IMR-90 (cell line): ENCODE data around the gene CNTNAP1. TPM values are rescaled to one million over a fixed set of nuclear protein-coding genes. Genes with fewer than 3 reads are reported as not detected.

Source experiments
- ATAC-seq: fragments of 200-7000 bp; cut with Tn5 transposase; 2 replicates; pipeline ENCODE4 v1.9.1; 2020; ENCODE audit warnings: low read depth, mild to moderate bottlenecking, moderate library complexity
- BruUV-seq: library from RNA; stranded (reverse); fragments of 400-500 nt; replicated peaks from 2 replicates; lab custom pipeline; 2021; lab: Mats Ljungman, UMichigan
- CTCF ChIA-PET: fragments of 300-600 bp; formaldehyde crosslinking; extraction: SDS; loops from one replicate; lab custom pipeline; 2021; ENCODE audit warnings: antibody characterized with exemption; lab: Yijun Ruan, JAX
- POLR2A ChIA-PET: fragments of 300-600 bp; sonication (Branson Sonifier 250); formaldehyde crosslinking; loops from one replicate; lab custom pipeline; 2022; ENCODE audit warnings: antibody characterized with exemption; ENCODE audit not compliant: unreplicated experiment; lab: Charles Lee
- DNase-seq: peaks from one replicate; pipeline ENCODE4 v3.0.0; 2013
- H2AFZ ChIP-seq: replicated peaks from 2 replicates; pipeline ENCODE3; 2013; ENCODE audit warnings: low read length, mild to moderate bottlenecking; ENCODE audit not compliant: poor library complexity
- H2AK5ac ChIP-seq: 2 replicates; pipeline ENCODE4 v1.6.1; 2013; ENCODE audit warnings: low read depth, low read length, inconsistent platforms
- H2AK9ac ChIP-seq: replicated peaks from 2 replicates; pipeline ENCODE3; 2013; ENCODE audit warnings: mild to moderate bottlenecking, low read depth, low read length, moderate library complexity; ENCODE audit not compliant: poor library complexity
- H2BK120ac ChIP-seq: 2 replicates; pipeline ENCODE4 v1.6.1; 2013; ENCODE audit warnings: low read depth, low read length, inconsistent platforms
- H2BK15ac ChIP-seq: 3 replicates; pipeline ENCODE4 v1.6.1; 2013; ENCODE audit warnings: low read depth, low read length, inconsistent platforms
- H2BK20ac ChIP-seq: 2 replicates; pipeline ENCODE4 v1.6.1; 2013; ENCODE audit warnings: low read depth, mild to moderate bottlenecking, inconsistent platforms, low read length, moderate library complexity
- H2BK5ac ChIP-seq: 2 replicates; pipeline ENCODE4 v1.6.1; 2013; ENCODE audit warnings: mild to moderate bottlenecking, low read depth, low read length, inconsistent platforms; ENCODE audit not compliant: poor library complexity, severe bottlenecking
- H3K14ac ChIP-seq: replicated peaks from 2 replicates; pipeline ENCODE4 v1.6.1; 2013; ENCODE audit warnings: low read depth, low read length, inconsistent platforms
- H3K18ac ChIP-seq: 2 replicates; pipeline ENCODE4 v1.6.1; 2013; ENCODE audit warnings: low read depth, low read length, control low read depth
- H3K23ac ChIP-seq: 2 replicates; pipeline ENCODE4 v1.6.1; 2013; ENCODE audit warnings: low read depth, low read length, inconsistent platforms
- H3K27ac ChIP-seq: 2 replicates; pipeline ENCODE4 v1.5.1; 2013; ENCODE audit warnings: mild to moderate bottlenecking, control low read depth, low read length; ENCODE audit not compliant: insufficient read depth
- H3K27me3 ChIP-seq: 2 replicates; pipeline ENCODE4 v1.6.1; 2013; ENCODE audit warnings: low read length; ENCODE audit not compliant: control insufficient read depth, insufficient read depth
- H3K36me3 ChIP-seq: 2 replicates; pipeline ENCODE4 v1.6.1; 2013; ENCODE audit warnings: low read length, mixed read lengths; ENCODE audit not compliant: control insufficient read depth, insufficient read depth
- H3K4ac ChIP-seq: 2 replicates; pipeline ENCODE4 v1.6.1; 2013; ENCODE audit warnings: low read depth, low read length, inconsistent platforms
- H3K4me1 ChIP-seq: 2 replicates; pipeline ENCODE4 v1.6.1; 2013; ENCODE audit warnings: low read length, mixed read lengths; ENCODE audit not compliant: control insufficient read depth, insufficient read depth
- H3K4me2 ChIP-seq: 2 replicates; pipeline ENCODE4 v1.6.1; 2013; ENCODE audit warnings: low read depth, mild to moderate bottlenecking, control low read depth, low read length, moderate library complexity
- H3K4me3 ChIP-seq: 2 replicates; pipeline ENCODE4 v1.5.1; 2013; ENCODE audit warnings: low read depth, mild to moderate bottlenecking, control low read depth, low read length, moderate library complexity; ENCODE audit not compliant: insufficient read depth
- H3K56ac ChIP-seq: 2 replicates; pipeline ENCODE4 v1.6.1; 2013; ENCODE audit warnings: low read length, inconsistent platforms; ENCODE audit not compliant: insufficient read depth; ENCODE audit errors: extremely low read depth
- H3K79me1 ChIP-seq, 2 experiments: 2 replicates each; pipeline ENCODE4 v1.6.1; 2013; ENCODE audit warnings: low read length in 2 of 2, inconsistent platforms in 1 of 2, low read depth in 1 of 2
- H3K9ac ChIP-seq: 2 replicates; pipeline ENCODE4 v1.6.1; 2013; ENCODE audit warnings: low read depth, low read length, control low read depth
- H3K9me1 ChIP-seq: 2 replicates; pipeline ENCODE4 v1.6.1; 2013; ENCODE audit warnings: low read length, inconsistent platforms; ENCODE audit not compliant: insufficient read depth
- H3K9me3 ChIP-seq: 2 replicates; pipeline ENCODE4 v1.6.1; 2013; ENCODE audit warnings: low read length; ENCODE audit not compliant: control insufficient read depth, insufficient read depth
- H4K20me1 ChIP-seq: 2 replicates; pipeline ENCODE4 v1.6.1; 2013; ENCODE audit warnings: low read length, inconsistent platforms; ENCODE audit not compliant: insufficient read depth
- H4K5ac ChIP-seq: 2 replicates; pipeline ENCODE4 v1.6.1; 2013; ENCODE audit warnings: mild to moderate bottlenecking, low read depth, low read length, control low read depth
- H4K8ac ChIP-seq, 2 experiments: 2 replicates each; pipeline ENCODE4 v1.6.1; 2013; ENCODE audit warnings: low read depth in 2 of 2, low read length in 2 of 2, control low read depth in 1 of 2, inconsistent platforms in 1 of 2
- H4K91ac ChIP-seq: 2 replicates; pipeline ENCODE4 v1.6.1; 2013; ENCODE audit warnings: low read depth, low read length, inconsistent platforms; ENCODE audit not compliant: insufficient read depth
- BHLHE40 ChIP-seq: fragments of 150-350 bp; IDR thresholded peaks from 2 replicates; pipeline ENCODE4 v1.6.1; 2016; ENCODE audit warnings: mild to moderate bottlenecking, low read depth, low read length
- CHD1 ChIP-seq: IDR thresholded peaks from 2 replicates; pipeline ENCODE4 v1.6.1; 2012; ENCODE audit warnings: low read depth, low read length, improper control_type of control experiment
- ELK1 ChIP-seq: fragments of 150-350 bp; IDR thresholded peaks from 2 replicates; pipeline ENCODE4 v1.6.1; 2016; ENCODE audit warnings: low read depth, mild to moderate bottlenecking, low read length, moderate library complexity, borderline replicate concordance
- FOS ChIP-seq: fragments of 150-350 bp; IDR thresholded peaks from 2 replicates; pipeline ENCODE4 v1.6.1; 2016; ENCODE audit warnings: low read depth, low read length
- MAFK ChIP-seq: IDR thresholded peaks from 2 replicates; pipeline ENCODE4 v1.6.1; 2012; ENCODE audit warnings: low read depth, low read length, improper control_type of control experiment
- MAZ ChIP-seq: IDR thresholded peaks from 2 replicates; pipeline ENCODE4 v1.6.1; 2012; ENCODE audit warnings: low read depth, mild to moderate bottlenecking, low read length, improper control_type of control experiment, moderate library complexity, borderline replicate concordance
- USF2 ChIP-seq: fragments of 150-350 bp; IDR thresholded peaks from 2 replicates; pipeline ENCODE4 v1.6.1; 2017; ENCODE audit warnings: mild to moderate bottlenecking, antibody characterized with exemption, low read length, low read depth
- WGBS, 2 experiments: methylation state at CpG; one replicate each; pipeline versions ENCODE4 v1.1.5 to v1.1.7; 2013; ENCODE audit warnings: missing lambda C conversion rate in 2 of 2; ENCODE audit not compliant: insufficient read length in 1 of 2; ENCODE audit errors: extremely low coverage in 2 of 2; 5-methylcytosine and 5-hydroxymethylcytosine counted together
- dilution Hi-C: fragments of 300-500 bp; cut with HindIII; formaldehyde crosslinking; loops from one replicate; pipeline ENCODE4 v1.14.3; 2018; ENCODE audit warnings: low sequenced_read_pairs; ENCODE audit not compliant: unreplicated experiment
- in situ Hi-C: fragments of 300-500 bp; cut with MboI; formaldehyde crosslinking; loops from 3 replicates; pipeline ENCODE4 v1.14.3; 2019; ENCODE audit warnings: low sequenced_read_pairs, inconsistent platforms, mixed read lengths
- intact Hi-C: fragments of 100-400 bp; cut with micrococcal nuclease; formaldehyde crosslinking; loops from 2 replicates; pipeline ENCODE4 v1.10.0; 2022
- polyA plus RNA-seq, 3 experiments: library from polyadenylated mRNA; depleted of rRNA; stranded (reverse); fragments of >200 nt; gene quantifications; 2 replicates each; pipeline ENCODE4 v1.2.3, GENCODE V29; 2012; ENCODE audit warnings: low replicate concordance in 1 of 3
- total RNA-seq: library from RNA; depleted of rRNA; stranded (reverse); fragments of >200 nt; gene quantifications from 2 replicates; pipeline ENCODE4 v1.2.3, GENCODE V29; 2012

CNTNAP1 gene
- total and polyA plus RNA-seq, 2 of the 4 experiments (the other 2 are of a cell fraction) = 12.2 to 72.2 TPM

GRCh38 chr17:42708588-42708987 lies 26.3 kb downstream of the CNTNAP1 start:
- no peak overlapping the region for H2AFZ ChIP-seq
- H2AK5ac ChIP-seq = no peak overlapping the region
- H3K23ac ChIP-seq = no peak overlapping the region
- no peak overlapping the region for H3K4me3 ChIP-seq
- no CpG with 5 or more reads among the region's 3 CpGs for WGBS, 2 experiments
- DNase-seq = no peak
- H2BK5ac ChIP-seq = no peak overlapping the region
- no peaks in the 10 kb centered on the region for H3K4me1 ChIP-seq
- no peaks in the 10 kb centered on the region for H3K27me3 ChIP-seq
- no peak overlapping the region for H3K14ac ChIP-seq
- in situ Hi-C loops (no loop called here), intact Hi-C loops (no loop called here), dilution Hi-C loops (no loop called here)
- no peak for ATAC-seq
- H3K4ac ChIP-seq = no peak overlapping the region
- no peak overlapping the region for H3K27ac ChIP-seq
- H4K20me1 ChIP-seq = no peaks in the 10 kb centered on the region
- H4K8ac ChIP-seq = no peak overlapping the region
- H3K18ac ChIP-seq = no peak overlapping the region
- no peak overlapping the region for H2AK9ac ChIP-seq
- ChIA-PET CTCF (interaction anchor here (0.5 kb wide), 1 partner anchor 117 kb away, joined by 6 read pairs; no protein-coding TSS in a partner anchor), POLR2A (interaction anchor here (0.8 kb wide), 1 partner anchor 116 kb away, joined by 3 read pairs; the partner anchor contains the start of gene BECN1)
- no peak overlapping the region for H2BK15ac ChIP-seq
- H3K79me1 ChIP-seq = no peaks in the 10 kb centered on the region
- no peaks in the 10 kb centered on the region; the same call in 1 of the 2 replicates for H3K9me1 ChIP-seq
- no TSS peak for BruUV-seq
- H3K9ac ChIP-seq = no peak overlapping the region
- no peaks in the 10 kb centered on the region for H3K9me3 ChIP-seq
- TF ChIP-seq CHD1 (no peak), MAFK (no peak), USF2 (no peak), FOS (no peak), BHLHE40 (no peak), ELK1 (no peak), MAZ (no peak)
- H4K91ac ChIP-seq = no peak overlapping the region
- H3K36me3 ChIP-seq = peaks cover 70% of the 10 kb centered on the region
- H3K4me2 ChIP-seq = no peak overlapping the region
- H4K5ac ChIP-seq = no peak overlapping the region
- no peak overlapping the region for H2BK20ac ChIP-seq
- no peak overlapping the region for H3K56ac ChIP-seq
- H2BK120ac ChIP-seq = no peak overlapping the region
